Panc1 (cell line): ENCODE measurements around the gene RPL12. TPM values are rescaled to one million over a fixed set of nuclear protein-coding genes. Genes with fewer than 3 reads are reported as not detected.

Experiments used
- ATAC-seq: fragments of 200-7000 bp; cut with Tn5 transposase; 2 replicates; pipeline ENCODE4 v1.9.1; 2020; ENCODE audit warnings: mild to moderate bottlenecking, moderate library complexity
- BruUV-seq: library from RNA; stranded (reverse); fragments of 400-500 nt; replicated peaks from 2 replicates; lab custom pipeline; 2021; lab: Mats Ljungman, UMichigan
- CTCF ChIA-PET: fragments of 300-600 bp; sonication (Branson Sonifier 250); formaldehyde crosslinking; loops from one replicate; lab custom pipeline; 2022; ENCODE audit warnings: antibody characterized with exemption; lab: Charles Lee
- POLR2A ChIA-PET: fragments of 300-600 bp; sonication (Branson Sonifier 250); formaldehyde crosslinking; loops from one replicate; lab custom pipeline; 2022; ENCODE audit warnings: antibody characterized with exemption; lab: Charles Lee
- DNase-seq: peaks from one replicate; pipeline ENCODE4 v3.0.0-alpha.2; 2010; ENCODE audit warnings: low read depth, low spot score
- H3K27ac ChIP-seq: 2 replicates; pipeline ENCODE4 v1.5.1; 2011; ENCODE audit warnings: mild to moderate bottlenecking, low read length, inconsistent platforms
- H3K27me3 ChIP-seq: fragments of 200-500 bp; sonication (Bioruptor generic); 2 replicates; pipeline ENCODE4 v1.6.0; 2014; ENCODE audit warnings: low read length, inconsistent platforms; ENCODE audit not compliant: control insufficient read depth, insufficient read depth
- H3K36me3 ChIP-seq: fragments of 200-500 bp; sonication (Bioruptor generic); 2 replicates; pipeline ENCODE4 v1.5.1; 2014; ENCODE audit warnings: inconsistent platforms, mild to moderate bottlenecking, low read length, moderate library complexity; ENCODE audit not compliant: control insufficient read depth, insufficient read depth
- H3K4me1 ChIP-seq: 2 replicates; pipeline ENCODE4 v1.5.1; 2011; ENCODE audit warnings: inconsistent platforms, mild to moderate bottlenecking, low read length, moderate library complexity; ENCODE audit not compliant: control insufficient read depth, insufficient read depth
- H3K4me3 ChIP-seq, 2 experiments: 2 replicates each; pipeline ENCODE4 v1.5.1; 2011 to 2012; ENCODE audit warnings: low read depth in 2 of 2, low read length in 2 of 2, mild to moderate bottlenecking in 2 of 2, inconsistent platforms in 1 of 2, moderate library complexity in 1 of 2
- H3K9me3 ChIP-seq: fragments of 200-500 bp; sonication (Bioruptor generic); 2 replicates; pipeline ENCODE4 v1.5.1; 2014; ENCODE audit warnings: low read depth, mild to moderate bottlenecking, inconsistent platforms, low read length, moderate library complexity; ENCODE audit not compliant: control insufficient read depth, insufficient read depth
- POLR2AphosphoS5 ChIP-seq: IDR thresholded peaks from 2 replicates; pipeline ENCODE4 v1.6.1; 2012; ENCODE audit warnings: mild to moderate bottlenecking, low read depth, low read length, moderate library complexity
- REST ChIP-seq, 2 experiments: IDR thresholded peaks; 2 replicates each; pipeline ENCODE4 v1.6.1; 2011 to 2012; ENCODE audit warnings: low read depth in 2 of 2, control low read depth in 1 of 2, low read length in 1 of 2, mild to moderate bottlenecking in 1 of 2, moderate library complexity in 1 of 2; ENCODE audit not compliant: insufficient read depth in 1 of 2
- SIN3A ChIP-seq: IDR thresholded peaks from 2 replicates; pipeline ENCODE4 v1.6.1; 2012; ENCODE audit warnings: low read depth, mild to moderate bottlenecking, low read length, moderate library complexity, borderline replicate concordance; ENCODE audit not compliant: insufficient read depth
- TCF7L2 ChIP-seq: IDR thresholded peaks from 2 replicates; pipeline ENCODE4 v1.6.1; 2011; ENCODE audit warnings: mild to moderate bottlenecking, low read depth, low read length, inconsistent platforms
- in situ Hi-C: cut with HindIII; loops from 2 replicates; pipeline ENCODE4 v1.10.0; 2016; ENCODE audit warnings: low sequenced_read_pairs, low pct_unique_long_range_greater_than_20kb
- intact Hi-C: fragments of 100-400 bp; cut with micrococcal nuclease; formaldehyde crosslinking; loops from one replicate; pipeline ENCODE4 v1.10.0; 2022; ENCODE audit not compliant: unreplicated experiment
- total RNA-seq: library from RNA; stranded (reverse); gene quantifications from one replicate; pipeline ENCODE4 v1.2.1, GENCODE V29; 2021; ENCODE audit not compliant: unreplicated experiment
- TF ChIP-seq, protein P1 (sequence below): fragments of 450-650 bp; IDR thresholded peaks from 2 replicates; pipeline ENCODE4 v1.5.1; 2017; ENCODE audit warnings: mild to moderate bottlenecking

The RPL12 gene
- total RNA-seq, 1 experiment from 2014 or later, result 951 TPM

DNA sequence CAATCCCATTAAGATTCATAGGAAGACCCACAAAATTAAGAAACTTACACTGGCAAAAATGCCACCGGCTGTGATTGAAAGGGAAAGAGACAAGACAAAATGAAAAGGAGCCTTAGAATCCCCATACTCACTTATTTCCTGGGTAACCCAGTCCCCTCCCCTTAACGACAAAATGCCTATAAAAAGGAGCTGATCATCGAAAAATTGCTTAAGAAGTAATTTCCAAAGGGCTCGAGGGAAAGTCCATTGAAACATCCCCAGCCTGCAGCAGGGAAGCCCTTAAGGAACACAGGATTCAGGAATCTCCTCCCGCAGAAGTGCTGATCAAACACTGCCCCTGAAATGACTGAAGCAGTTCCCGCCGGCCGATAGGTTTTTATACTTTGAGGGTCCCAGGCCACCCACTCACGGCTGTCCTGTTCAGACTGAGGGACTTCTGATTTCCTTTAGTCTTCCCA is 27.7 kb downstream of the RPL12 start:
- TSS peak; percentile 94 for BruUV-seq
- H3K36me3 ChIP-seq, result no peaks in the 10 kb centered on the region; the same call in 1 of the 2 replicates
- H3K4me1 ChIP-seq, result peaks cover 9% of the 10 kb centered on the region; the same call in 1 of the 2 replicates
- H3K27ac ChIP-seq, result peak overlapping the region; percentile 95
- intact Hi-C loops (no loop called here), in situ Hi-C loops (no loop called here)
- peak; percentile 28; the same call in 1 of the 2 replicates for ATAC-seq
- H3K9me3 ChIP-seq, result no peaks in the 10 kb centered on the region
- DNase-seq, result no peak
- CTCF ChIA-PET, result no interaction called here
- TF ChIP-seq POLR2AphosphoS5, result no peak
- TF ChIP-seq SIN3A, result no peak
- TF ChIP-seq, protein P1, sequence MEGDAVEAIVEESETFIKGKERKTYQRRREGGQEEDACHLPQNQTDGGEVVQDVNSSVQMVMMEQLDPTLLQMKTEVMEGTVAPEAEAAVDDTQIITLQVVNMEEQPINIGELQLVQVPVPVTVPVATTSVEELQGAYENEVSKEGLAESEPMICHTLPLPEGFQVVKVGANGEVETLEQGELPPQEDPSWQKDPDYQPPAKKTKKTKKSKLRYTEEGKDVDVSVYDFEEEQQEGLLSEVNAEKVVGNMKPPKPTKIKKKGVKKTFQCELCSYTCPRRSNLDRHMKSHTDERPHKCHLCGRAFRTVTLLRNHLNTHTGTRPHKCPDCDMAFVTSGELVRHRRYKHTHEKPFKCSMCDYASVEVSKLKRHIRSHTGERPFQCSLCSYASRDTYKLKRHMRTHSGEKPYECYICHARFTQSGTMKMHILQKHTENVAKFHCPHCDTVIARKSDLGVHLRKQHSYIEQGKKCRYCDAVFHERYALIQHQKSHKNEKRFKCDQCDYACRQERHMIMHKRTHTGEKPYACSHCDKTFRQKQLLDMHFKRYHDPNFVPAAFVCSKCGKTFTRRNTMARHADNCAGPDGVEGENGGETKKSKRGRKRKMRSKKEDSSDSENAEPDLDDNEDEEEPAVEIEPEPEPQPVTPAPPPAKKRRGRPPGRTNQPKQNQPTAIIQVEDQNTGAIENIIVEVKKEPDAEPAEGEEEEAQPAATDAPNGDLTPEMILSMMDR, result no peak
- no peak for TF ChIP-seq REST (IDR thresholded peaks at IDR 0.05; ENCODE audit: insufficient read depth in 1 of 2, low read depth in 2 of 2, low read length in 1 of 2)
- no peak for TF ChIP-seq TCF7L2
- H3K27me3 ChIP-seq, result no peaks in the 10 kb centered on the region
- POLR2A ChIA-PET, result no interaction called here
- peak overlapping the region; percentile 90 to 96 for H3K4me3 ChIP-seq

DNA sequence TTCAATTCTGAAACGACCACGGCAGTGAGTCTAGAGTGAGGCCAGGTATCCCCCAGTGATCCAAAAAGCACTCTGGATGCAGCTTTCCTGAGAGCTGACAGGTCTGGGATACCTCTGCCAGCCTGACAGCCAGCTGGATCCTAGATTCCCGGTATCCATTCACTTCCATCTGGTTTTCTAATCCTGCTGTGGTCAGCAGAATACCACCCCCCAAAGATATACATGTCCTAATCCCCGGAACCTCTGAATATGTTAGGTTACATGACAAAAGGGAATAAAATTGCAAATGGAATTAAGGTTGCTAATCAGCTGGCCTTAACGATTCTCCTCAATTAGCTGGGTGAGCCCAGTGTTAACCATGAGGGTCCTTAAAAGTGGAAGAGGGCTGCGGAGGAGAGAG is 28.4 kb downstream of the RPL12 start:
- H3K4me1 ChIP-seq, result peaks cover 9% of the 10 kb centered on the region; the same call in 1 of the 2 replicates
- no peak for ATAC-seq
- BruUV-seq, result no TSS peak
- POLR2A ChIA-PET, result no interaction called here
- DNase-seq, result no peak
- CTCF ChIA-PET, result no interaction called here
- no peaks in the 10 kb centered on the region; the same call in 1 of the 2 replicates for H3K36me3 ChIP-seq
- H3K27me3 ChIP-seq, result no peaks in the 10 kb centered on the region
- TF ChIP-seq, protein P1, result no peak
- TF ChIP-seq TCF7L2, result no peak
- TF ChIP-seq SIN3A, result no peak
- no peak for TF ChIP-seq POLR2AphosphoS5
- TF ChIP-seq REST (IDR thresholded peaks at IDR 0.05; ENCODE audit: insufficient read depth in 1 of 2, low read depth in 2 of 2, low read length in 1 of 2), result no peak
- peak overlapping the region; percentile 90 to 96 for H3K4me3 ChIP-seq
- intact Hi-C loops (no loop called here), in situ Hi-C loops (no loop called here)
- H3K27ac ChIP-seq, result peak overlapping the region; percentile 95
- no peaks in the 10 kb centered on the region for H3K9me3 ChIP-seq
